HG03097 (cell line): Measurements from ENCODE around the gene ARHGEF3.
"Not testable (repeated sequence)": the region's sequence is repeated elsewhere in the genome, so short reads cannot be mapped to it uniquely, and the experiment has no call there.

Experiments
- ATAC-seq: cut with Tn5 transposase; IDR thresholded peaks from one replicate; pipeline ENCODE4 v1.9.1; 2021; ENCODE audit not compliant: unreplicated experiment, low FRiP score

Gene ARHGEF3

DNA sequence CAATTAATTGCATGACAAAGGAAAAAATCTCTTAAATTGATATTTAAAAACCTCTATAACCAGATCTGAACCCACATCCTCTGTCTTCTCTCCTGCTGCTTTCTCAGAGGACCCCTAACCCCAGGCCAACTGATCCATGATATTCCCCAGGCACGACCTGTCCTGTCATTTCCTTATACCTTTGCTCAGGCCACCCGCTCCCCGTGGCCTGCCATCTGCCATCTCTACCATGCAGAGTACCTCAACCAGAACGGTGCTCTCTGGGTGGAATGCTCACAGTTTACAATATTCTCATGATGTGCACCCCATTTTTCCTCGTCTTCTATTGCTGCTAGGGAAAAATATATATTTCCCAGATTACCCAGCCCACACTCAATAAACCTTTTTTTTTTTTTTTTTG, 57.7 kb downstream of the ARHGEF3 start:
- no peak for ATAC-seq

DNA sequence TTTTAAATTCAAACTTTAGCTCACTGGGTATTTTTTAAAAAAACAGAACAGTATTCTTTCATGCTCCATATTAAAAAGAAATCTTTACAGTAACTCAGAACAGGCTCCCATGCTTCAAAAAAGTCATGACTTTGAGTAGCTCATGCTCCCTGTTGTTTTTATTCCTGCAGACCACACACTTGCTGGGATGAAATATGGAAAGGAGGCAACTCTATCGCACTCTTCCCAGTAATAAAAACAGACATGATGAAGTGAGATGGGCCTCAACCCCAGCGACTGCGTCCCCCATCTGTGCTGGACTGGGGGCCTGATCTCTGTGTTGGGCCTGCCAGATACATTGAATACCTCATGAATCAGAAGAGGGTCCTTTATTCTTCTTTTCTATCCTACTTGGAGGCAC, 58.9 kb downstream of the ARHGEF3 start:
- ATAC-seq, result no peak

DNA sequence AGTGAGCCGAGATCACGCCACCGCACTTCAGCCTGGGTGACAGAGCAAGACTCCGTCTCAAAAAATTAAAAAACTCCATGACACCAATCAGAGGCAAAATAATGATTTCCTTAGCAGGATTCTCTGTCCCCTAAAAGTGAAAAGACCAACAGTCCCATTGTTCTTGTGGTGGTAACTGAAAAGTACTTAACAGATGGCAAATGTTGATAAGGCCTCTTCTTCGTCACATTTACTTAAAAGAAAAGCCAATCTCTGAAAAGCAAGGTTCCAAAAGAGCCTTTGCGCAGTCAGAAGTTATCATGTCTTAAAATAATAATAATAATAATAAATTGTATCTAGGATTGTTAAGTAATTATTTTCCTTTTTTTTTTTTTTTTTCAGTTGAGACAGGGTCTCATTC, 62.7 kb downstream of the ARHGEF3 start:
- no peak for ATAC-seq

DNA sequence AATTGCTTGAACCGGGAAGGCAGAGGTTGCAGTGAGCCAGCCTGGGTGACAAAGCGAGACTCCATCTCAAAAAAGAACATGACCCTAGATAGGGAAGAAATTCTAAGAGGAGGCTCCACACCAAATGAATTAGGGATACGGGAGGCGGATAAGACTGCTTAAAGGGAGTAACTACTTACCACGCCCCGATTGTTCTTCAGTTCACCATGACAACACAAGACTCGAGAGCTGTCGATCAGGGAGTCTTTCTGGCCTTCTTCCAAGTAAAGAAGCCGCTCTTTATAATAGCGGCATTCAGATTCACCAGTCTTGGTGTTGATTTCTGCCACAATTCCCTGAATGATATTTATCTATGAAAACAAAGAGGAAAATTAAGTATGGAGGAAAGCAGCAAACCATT, 64.7 kb downstream of the ARHGEF3 start:
- ATAC-seq, result no peak

DNA sequence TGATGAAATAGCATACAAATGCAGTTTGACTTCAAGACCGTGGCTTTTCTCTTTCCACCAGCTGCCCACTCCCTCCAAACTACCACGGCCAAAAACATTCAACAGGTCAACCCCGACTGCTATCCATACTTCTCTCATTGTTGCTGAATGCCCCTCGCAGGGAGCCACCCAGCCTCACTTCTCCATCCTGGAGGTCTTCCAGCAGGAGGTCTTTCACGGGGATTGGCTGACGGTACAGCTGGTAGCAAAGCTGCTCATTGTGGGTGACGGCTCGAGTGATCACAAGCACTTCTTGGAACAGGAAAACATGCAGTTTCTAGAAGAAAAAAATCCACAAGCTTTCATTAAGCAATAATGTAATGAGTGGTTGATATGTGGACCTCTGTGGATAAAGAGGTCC, 69.6 kb downstream of the ARHGEF3 start:
- ATAC-seq, result no peak

DNA sequence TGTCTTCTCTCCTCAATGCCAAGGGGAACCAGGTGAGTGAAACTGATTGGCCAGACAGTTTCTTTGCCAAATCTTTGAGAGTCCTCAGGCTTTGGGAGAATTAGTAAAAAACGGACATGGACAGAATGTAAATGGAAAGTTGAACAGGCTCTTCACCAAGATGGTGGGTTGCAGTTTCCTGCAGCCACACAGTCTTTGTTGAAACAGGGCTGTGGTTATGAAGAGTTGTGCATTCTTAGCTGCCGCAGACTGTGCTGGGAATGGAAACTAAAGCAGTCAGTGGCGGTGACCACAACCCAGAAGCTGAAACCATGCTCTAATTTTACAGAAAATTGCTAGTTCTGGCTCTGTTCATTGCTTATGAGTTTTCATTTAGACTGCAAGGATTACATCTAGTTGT, 76.6 kb downstream of the ARHGEF3 start:
- ATAC-seq, result peak; percentile 95

DNA sequence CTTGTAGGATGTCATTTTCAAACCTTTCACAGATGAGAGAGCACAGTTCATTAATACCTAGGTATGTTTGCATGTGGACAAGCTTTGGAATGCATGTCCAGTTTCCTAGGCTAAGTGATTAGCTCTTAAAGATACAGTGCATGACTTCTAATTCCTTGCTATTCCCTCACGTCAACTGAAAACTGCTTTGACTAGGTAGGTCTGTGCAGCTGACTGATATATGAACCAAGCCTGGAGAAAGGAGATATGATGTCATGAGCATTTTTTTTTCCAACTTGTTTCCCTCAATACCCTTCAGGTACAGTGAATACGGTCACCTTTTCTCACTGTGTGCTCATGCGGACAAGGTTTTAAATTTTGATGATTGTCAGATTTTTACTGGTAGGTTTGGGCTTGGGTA, 77.1 kb downstream of the ARHGEF3 start:
- no peak for ATAC-seq

DNA sequence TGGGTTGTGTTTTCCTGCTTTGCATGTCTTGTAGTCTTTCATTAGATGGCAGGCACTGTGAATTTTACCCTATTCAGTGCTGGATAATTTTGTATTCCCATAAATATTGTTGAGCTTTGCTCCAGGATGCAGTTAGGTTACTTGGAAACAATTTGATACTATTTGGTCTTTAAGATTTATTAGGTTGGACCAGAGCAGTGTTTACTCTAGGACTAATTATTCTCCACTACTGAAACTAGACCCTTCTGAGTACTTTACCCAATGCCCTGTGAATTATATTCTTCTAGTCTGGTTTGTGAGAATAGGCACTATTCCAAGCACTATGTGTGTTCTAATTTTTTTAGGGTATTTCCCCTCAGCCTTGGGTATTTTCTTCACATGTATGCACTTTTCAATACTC, 80.9 kb downstream of the ARHGEF3 start:
- no peak for ATAC-seq

DNA sequence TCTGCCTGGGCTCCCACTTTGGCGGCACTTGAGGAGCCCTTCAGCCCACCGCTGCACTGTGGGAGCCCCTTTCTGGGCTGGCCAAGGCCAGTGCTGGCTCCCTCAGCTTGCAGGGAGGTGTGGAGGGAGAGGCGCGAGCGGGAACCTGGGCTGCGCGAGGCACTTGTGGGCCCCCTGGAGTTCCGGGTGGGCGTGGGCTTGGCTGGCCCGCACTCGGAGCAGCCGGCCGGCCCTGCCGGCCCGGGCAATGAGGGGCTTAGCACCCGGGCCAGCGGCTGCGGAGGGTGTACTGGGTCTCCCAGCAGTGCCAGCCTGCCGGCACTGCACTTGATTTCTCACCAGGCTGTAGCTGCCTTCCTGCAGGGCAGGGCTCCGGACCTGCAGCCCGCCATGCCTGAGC, 82.9 kb downstream of the ARHGEF3 start:
- ATAC-seq, result not testable (repeated sequence)

DNA sequence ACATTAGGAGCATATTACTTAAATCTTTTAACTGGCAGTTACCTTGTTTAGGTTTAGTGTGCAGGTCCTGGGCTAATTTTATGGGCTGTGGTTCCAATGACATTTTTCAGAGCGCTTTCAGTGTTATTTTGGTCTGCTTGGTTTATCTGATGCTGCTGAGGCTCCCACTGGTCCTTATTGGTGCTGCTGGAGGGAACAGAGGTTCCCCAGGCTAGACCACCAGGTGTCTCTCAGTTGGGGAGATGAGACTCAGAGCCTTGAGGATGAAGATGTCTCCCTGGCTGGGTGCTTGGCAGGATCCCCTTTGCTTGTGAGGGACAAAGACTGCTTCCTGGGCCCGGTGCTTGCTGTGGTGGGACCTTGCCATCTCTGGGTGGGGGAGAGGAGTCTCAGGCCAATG, 90.4 kb downstream of the ARHGEF3 start:
- no peak for ATAC-seq

DNA sequence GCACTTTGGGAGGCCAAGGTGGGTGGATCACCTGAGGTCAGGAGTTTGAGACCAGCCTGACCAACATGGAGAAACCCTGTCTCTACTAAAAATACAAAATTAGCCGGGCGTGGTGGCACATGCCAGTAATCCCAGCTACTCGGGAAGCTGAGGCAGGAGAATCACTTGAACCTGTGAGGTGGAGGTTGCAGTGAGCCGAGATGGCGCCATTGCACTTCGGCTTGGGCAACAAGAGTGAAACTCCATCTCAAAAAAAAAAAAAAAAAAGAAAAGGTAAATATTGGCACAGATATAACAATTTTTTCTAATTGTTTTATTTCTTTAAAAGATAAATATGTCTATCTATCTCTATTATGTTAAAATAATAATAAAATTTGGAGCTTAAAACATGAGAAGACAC, 94.3 kb downstream of the ARHGEF3 start:
- not testable (repeated sequence) for ATAC-seq

DNA sequence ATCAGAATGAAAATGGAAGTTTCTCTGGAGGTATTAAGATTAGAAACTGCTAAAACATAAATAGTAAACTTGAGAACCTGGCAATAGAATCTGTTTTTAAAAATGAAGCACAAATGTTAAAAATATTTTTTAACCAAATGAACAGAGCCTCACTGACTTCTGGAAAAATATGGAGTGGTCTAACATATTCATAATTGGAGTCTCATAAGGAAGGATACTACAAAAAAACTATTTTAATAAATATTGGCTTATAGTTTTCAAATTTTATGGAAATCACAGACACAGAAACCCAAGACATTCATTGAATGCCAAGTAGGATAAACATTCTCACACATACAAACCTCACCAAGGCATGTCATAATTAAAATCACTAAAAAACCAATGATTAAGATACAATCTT, 95.1 kb downstream of the ARHGEF3 start:
- no peak for ATAC-seq

DNA sequence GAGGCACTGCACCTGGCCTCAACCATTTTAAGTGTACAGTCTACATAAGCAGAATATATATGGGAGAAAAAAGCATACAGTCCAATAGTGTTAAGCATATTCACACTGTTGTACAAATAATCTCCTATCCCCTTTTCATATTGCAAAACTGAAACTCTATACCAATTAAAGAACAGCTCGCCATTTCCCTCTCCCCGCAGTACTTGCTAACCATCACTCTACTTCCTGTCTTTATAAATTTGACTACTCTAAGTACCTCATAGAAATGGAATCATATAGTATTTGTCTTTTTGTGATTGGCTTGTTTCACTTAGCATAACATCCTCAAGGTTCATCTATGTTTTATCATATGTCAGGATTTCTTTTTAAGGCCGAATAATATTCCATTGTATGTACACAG, 97.0 kb downstream of the ARHGEF3 start:
- no peak for ATAC-seq

DNA sequence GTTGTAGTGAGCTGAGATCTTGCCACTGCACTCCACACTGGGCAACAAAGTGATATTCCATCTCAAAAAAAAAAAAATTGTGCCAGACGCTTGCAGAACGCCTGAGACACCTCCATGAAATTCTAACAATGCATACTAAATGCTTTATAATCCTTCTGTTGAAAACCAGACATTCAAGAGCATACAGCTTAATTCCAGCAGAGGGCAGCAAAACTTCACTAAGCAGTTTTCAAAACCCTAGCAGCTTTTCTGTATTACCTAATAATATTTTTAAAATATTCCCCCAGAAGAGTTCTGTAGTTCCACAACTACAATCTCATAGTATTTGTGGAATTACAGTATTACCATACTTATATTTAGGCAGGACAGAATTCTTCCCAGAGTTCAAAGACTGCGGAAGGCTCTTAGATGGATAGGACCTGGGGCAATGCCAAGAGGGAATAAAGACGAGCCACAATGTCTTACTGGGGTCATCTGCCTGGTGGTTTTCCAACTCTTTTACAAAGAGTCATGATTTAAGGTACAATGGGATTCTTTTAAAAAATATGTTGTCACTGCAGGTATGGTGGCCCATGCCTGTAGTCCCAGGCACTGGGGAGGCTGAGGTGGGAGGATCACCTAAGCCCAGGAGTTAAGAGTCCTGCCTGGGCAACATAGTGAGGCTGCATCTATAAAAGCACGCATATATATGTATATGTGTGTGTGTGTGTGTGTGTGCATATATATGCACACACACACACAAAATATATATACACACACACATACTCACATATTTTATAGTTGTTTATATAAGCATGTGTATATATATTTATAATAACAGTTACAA, 99.0 kb downstream of the ARHGEF3 start:
- ATAC-seq, result no peak

DNA sequence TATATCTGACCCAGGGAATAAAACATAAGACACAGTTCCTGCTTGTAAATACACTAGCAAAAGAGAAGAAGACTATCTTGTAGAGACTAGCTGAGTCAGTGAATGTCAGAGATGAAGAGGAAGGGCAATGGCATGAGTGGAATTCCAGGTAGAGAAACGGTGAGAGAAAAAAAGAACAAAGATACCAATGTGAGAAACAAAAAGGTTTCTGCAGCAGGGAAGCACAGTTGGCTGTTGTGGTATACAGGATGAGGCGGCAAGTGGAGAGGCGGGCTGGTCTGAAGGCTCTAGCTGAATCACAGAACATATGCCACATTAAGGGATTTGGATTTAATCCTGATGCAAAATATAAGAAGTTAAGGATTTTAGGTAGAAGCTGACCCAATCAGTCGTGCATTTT, 101.6 kb downstream of the ARHGEF3 start:
- no peak for ATAC-seq

DNA sequence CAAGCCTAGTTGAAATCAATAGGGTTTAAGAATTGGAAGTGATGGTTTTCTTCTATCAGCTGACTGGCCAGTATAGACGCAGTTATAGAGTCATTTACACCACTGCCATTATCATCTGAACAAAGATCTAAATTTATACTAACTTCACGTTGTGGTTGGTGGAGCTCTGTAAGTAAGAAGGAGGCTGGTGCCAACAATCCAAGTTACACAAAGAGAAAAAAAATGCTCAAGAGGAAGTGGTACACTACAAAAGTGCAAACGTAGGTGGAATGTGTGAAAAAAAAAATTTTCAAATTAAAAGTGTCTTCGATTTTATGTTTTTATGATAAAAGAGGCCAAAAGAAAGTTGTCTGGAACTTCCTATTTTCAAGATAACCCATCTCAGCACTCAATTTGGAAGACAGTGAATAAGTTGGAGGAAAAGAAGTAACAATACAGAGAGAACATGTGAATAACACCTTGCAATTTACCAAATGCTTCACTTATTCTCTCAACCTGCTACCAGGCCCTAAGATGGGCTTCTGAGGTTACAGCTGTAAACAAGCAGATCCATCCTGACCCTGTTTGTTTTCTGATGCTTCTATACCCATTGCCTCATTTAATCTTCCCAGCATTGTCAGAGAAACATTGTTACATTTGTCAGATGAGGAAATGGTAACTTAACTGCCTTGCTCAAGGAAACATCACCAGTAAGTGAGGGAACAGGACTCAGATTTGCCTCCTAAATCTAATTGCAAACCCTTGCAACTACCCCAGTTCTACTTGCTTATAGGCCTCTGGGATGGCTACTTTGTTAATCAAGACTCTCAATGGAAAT, 106.7 kb downstream of the ARHGEF3 start:
- ATAC-seq, result no peak

DNA sequence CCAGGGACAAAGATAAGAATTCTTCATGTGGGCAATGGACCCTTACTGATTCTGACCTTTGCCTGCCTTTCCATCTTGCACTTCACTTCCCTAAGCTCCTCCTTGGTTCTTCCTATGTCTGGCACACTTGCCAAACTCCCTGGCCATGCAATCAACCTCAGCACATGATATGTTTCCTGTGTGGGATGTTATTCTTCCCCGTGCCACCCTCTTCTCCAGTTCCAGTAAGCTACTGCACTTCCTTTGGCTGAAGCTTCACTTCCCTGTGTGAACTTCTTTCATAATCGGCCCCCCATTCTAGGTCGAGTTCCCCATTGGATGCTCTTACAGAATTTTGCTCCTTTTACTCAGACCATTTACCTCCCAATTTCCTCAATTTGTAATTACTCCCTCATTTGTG, 108.0 kb downstream of the ARHGEF3 start:
- ATAC-seq, result no peak

DNA sequence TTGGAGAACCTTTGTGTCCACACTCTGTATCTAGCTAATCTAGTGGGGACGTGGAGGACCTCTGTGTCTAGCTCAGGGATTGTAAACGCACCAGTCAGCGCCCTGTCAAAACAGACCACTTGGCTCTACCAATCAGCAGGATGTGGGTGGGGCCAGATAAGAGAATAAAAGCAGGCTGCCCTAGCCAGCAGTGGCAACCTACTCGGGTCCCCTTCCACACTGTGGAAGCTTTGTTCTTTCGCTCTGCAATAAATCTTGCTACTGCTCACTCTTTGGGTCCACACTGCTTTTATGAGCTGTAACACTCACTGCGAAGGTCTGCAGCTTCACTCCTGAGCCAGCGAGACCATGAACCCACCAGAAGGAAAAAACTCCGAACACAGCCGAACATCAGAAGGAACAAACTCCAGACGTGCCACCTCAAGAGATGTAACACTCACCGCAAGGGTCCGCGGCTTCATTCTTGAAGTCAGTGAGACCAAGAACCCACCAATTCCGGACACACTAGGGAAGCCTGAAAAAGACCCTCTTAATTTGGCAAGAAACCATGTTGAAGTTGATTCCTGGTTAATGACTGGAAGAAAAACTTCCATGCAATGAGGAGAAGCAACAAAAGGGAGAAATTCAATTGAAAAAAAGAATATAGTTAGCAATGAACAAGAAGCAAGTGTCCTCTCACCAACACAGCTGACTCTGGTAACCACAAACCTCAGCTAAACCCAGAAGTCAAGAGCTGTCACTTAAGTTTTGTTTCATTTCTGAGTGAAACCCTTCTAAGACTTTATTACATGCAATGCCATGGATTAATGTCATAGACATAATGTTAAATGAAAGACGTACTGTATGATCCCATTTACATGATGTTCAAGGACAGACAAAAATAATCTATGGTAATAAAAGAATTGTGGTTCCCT, 109.0 kb downstream of the ARHGEF3 start:
- ATAC-seq, result not testable (repeated sequence)

DNA sequence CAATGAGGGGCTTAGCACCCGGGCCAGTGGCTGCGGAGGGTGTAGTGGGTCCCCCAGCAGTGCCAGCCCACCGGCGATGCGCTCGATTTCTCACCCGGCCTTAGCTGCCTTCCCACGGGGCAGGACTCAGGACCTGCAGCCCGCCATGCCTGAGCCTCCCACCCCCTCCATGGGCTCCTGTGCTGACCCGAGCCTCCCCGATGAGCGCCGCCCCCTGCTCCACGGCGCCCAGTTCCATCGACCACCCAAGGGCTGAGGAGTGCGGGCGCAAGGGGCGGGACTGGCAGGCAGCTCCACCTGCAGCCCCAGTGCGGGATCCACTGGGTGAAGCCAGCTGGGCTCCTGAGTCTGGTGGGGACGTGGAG, 109.8 kb downstream of the ARHGEF3 start:
- ATAC-seq, result not testable (repeated sequence)

DNA sequence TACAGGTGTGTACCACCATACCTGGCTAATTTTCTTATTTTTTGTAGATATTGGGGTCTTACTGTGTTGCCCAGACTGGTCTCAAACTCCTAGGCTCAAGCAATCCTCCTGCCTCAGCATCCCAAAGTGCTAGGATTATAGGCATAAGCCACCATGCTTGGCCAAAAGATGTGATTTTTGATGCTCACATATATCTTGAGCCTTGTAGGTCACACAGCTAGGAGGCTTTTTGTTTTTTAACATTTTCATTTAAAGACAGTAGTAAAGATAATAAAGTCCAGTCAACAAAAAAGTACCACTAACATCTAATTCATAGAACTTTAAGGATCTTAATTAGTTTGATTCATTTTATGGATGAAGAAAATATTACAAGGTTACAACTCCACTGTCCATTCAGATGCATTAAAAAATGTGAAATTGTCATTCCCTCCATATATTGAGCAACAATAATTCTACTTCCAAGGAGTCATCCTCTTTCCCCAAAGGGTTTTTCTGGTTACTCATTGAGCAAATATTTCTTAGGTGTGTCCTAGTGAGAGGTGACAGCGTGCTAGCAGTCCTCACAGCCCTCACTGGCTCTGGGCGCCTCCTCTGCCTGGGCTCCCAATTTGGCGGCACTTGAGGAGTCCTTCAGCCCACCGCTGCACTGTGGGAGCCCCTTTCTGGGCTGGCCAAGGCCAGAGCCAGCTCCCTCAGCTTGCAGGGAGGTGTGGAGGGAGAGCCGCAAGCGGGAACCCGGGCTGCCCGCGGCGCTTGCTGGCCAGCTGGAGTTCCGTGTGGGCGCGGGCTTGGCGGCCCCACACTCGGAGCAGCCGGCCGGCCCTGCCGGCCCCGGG, 110.4 kb downstream of the ARHGEF3 start:
- ATAC-seq, result no peak
